ENCODE data around the gene SMDT1. TPM values are rescaled to one million over a fixed set of nuclear protein-coding genes. Genes with fewer than 3 reads are reported as not detected.
"Not testable (repeated sequence)": the region's sequence is repeated elsewhere in the genome, so short reads cannot be mapped to it uniquely, and the experiment has no call there.

SMDT1 gene
- total and polyA plus RNA-seq, 2 of the 4 experiments (the other 2 are of a cell fraction), result 2.3 to 15.7 TPM

DNA sequence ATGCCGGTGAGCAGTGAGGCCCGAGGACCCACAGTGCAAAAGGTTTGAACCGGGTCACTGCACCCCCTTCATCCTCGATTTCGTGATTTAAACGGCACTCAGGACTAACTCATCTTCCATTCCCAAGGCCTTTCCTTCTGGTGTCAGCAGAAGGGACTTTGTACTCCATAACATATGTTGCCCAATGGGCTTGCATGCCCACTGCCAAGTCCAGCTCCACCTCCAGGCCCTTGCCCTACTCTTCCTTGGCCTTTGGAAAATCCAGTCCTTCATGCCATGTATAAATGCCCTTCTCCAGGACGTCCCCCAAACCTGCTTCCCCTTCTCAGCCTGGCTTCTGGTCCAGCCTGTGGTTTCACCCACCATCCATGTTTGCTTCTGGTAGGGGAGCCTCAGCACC is 50.7 kb downstream of the SMDT1 start:
- H3K4me1 ChIP-seq (ENCODE audit: control insufficient read depth, insufficient read depth, low read length); H3K79me1 ChIP-seq (ENCODE audit: low read depth in 1 of 2, low read length in 2 of 2); H3K36me3 ChIP-seq (ENCODE audit: control insufficient read depth, insufficient read depth, low read length); H3K18ac ChIP-seq (ENCODE audit: low read depth, low read length); H3K56ac ChIP-seq (ENCODE audit: extremely low read depth, insufficient read depth, low read length); H2AFZ ChIP-seq (replicated peaks; ENCODE audit: low read length, poor library complexity); H4K5ac ChIP-seq (ENCODE audit: low read depth, low read length); H3K23ac ChIP-seq (ENCODE audit: low read depth, low read length); DNase-seq; H3K9me3 ChIP-seq (ENCODE audit: control insufficient read depth, insufficient read depth, low read length); H4K91ac ChIP-seq (ENCODE audit: insufficient read depth, low read depth, low read length); H3K27ac ChIP-seq (ENCODE audit: insufficient read depth, low read length); H3K4me2 ChIP-seq (ENCODE audit: low read depth, low read length); dilution Hi-C loops (cut with HindIII; ENCODE audit: low sequenced_read_pairs, unreplicated experiment); in situ Hi-C loops (cut with MboI; ENCODE audit: low sequenced_read_pairs); H2AK5ac ChIP-seq (ENCODE audit: low read depth, low read length); H3K4ac ChIP-seq (ENCODE audit: low read depth, low read length); H3K9me1 ChIP-seq (ENCODE audit: insufficient read depth, low read length); H4K20me1 ChIP-seq (ENCODE audit: insufficient read depth, low read length); H2BK20ac ChIP-seq (ENCODE audit: low read depth, low read length); intact Hi-C loops (cut with micrococcal nuclease); H3K27me3 ChIP-seq (ENCODE audit: control insufficient read depth, insufficient read depth, low read length); H4K8ac ChIP-seq (ENCODE audit: low read depth in 2 of 2, low read length in 2 of 2); POLR2A ChIA-PET (ENCODE audit: unreplicated experiment); CTCF ChIA-PET; H2BK15ac ChIP-seq (ENCODE audit: low read depth, low read length); BruUV-seq (replicated peaks); H2BK5ac ChIP-seq (ENCODE audit: low read depth, low read length, poor library complexity, severe bottlenecking); H2AK9ac ChIP-seq (replicated peaks; ENCODE audit: low read depth, low read length, poor library complexity); H3K9ac ChIP-seq (ENCODE audit: low read depth, low read length); H2BK120ac ChIP-seq (ENCODE audit: low read depth, low read length); H3K14ac ChIP-seq (replicated peaks; ENCODE audit: low read depth, low read length); ATAC-seq (ENCODE audit: low read depth); H3K4me3 ChIP-seq (ENCODE audit: insufficient read depth, low read depth, low read length): not testable (repeated sequence)
- WGBS, 2 experiments (ENCODE audit: extremely low coverage in 2 of 2, insufficient read length in 1 of 2), result no CpG with 5 or more reads among the region's 7 CpGs

DNA sequence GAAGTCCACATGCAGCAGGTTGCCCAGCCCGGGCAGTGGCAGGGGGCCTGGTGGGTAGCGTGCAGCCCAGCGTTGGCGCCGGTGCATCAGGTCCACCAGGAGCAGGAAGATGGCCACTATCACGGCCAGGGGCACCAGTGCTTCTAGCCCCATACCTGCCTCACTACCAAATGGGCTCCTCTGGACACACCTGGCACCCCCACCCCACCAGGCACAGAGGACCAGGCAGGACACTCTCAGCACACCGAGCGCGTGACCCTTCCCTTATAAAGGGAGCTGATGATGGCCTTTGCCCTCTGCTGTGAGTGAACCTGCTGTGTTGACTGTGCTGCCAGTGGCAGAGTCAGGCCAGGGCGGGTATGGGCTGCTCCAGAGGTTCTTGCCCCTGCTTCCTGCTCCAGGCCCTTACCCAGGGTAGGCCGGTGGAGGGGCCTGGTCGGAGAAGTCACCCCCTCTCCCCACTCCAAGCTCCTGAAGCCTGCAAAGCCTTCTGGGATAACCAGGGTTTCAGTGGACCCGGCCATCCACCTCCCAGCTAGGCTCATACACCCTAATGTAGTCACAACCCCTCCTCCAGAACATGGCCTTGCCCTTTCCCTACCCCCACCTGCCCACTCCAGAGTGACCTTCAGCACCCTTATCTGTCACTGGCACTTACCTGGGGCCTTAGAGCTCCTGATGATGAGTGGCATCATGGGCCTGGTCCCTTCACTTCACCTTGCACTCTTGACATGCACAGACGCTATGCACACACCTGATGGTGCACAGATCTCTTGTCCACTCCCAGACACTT is 51.3 kb downstream of the SMDT1 start, which contains the start of gene CYP2D6:
Gene CYP2D6, minus strand, starts transcription at position 172 of the 793 bp plus-strand sequence. Its CDS starts 19 bp downstream, at position 153.
- DNase-seq; H2AK5ac ChIP-seq (ENCODE audit: low read depth, low read length); H3K18ac ChIP-seq (ENCODE audit: low read depth, low read length); H2AFZ ChIP-seq (replicated peaks; ENCODE audit: low read length, poor library complexity); H4K5ac ChIP-seq (ENCODE audit: low read depth, low read length); H2BK20ac ChIP-seq (ENCODE audit: low read depth, low read length); H2AK9ac ChIP-seq (replicated peaks; ENCODE audit: low read depth, low read length, poor library complexity); in situ Hi-C loops (cut with MboI; ENCODE audit: low sequenced_read_pairs); H4K20me1 ChIP-seq (ENCODE audit: insufficient read depth, low read length); intact Hi-C loops (cut with micrococcal nuclease); CTCF ChIA-PET; H3K4me3 ChIP-seq (ENCODE audit: insufficient read depth, low read depth, low read length); H3K9ac ChIP-seq (ENCODE audit: low read depth, low read length); H2BK5ac ChIP-seq (ENCODE audit: low read depth, low read length, poor library complexity, severe bottlenecking); H3K27ac ChIP-seq (ENCODE audit: insufficient read depth, low read length); H4K8ac ChIP-seq (ENCODE audit: low read depth in 2 of 2, low read length in 2 of 2); H3K56ac ChIP-seq (ENCODE audit: extremely low read depth, insufficient read depth, low read length); H3K36me3 ChIP-seq (ENCODE audit: control insufficient read depth, insufficient read depth, low read length); H3K4ac ChIP-seq (ENCODE audit: low read depth, low read length); H3K9me1 ChIP-seq (ENCODE audit: insufficient read depth, low read length); H3K9me3 ChIP-seq (ENCODE audit: control insufficient read depth, insufficient read depth, low read length); H3K79me1 ChIP-seq (ENCODE audit: low read depth in 1 of 2, low read length in 2 of 2); H2BK120ac ChIP-seq (ENCODE audit: low read depth, low read length); H3K23ac ChIP-seq (ENCODE audit: low read depth, low read length); H3K4me2 ChIP-seq (ENCODE audit: low read depth, low read length); dilution Hi-C loops (cut with HindIII; ENCODE audit: low sequenced_read_pairs, unreplicated experiment); H4K91ac ChIP-seq (ENCODE audit: insufficient read depth, low read depth, low read length); H3K14ac ChIP-seq (replicated peaks; ENCODE audit: low read depth, low read length); H3K27me3 ChIP-seq (ENCODE audit: control insufficient read depth, insufficient read depth, low read length); H3K4me1 ChIP-seq (ENCODE audit: control insufficient read depth, insufficient read depth, low read length); ATAC-seq (ENCODE audit: low read depth); POLR2A ChIA-PET (ENCODE audit: unreplicated experiment); H2BK15ac ChIP-seq (ENCODE audit: low read depth, low read length); BruUV-seq (replicated peaks): not testable (repeated sequence)
- WGBS, 2 experiments (ENCODE audit: extremely low coverage in 2 of 2, insufficient read length in 1 of 2), result no CpG with 5 or more reads among the region's 14 CpGs
